ENCODE results near the gene PURA.

- TF ChIP-seq POLR2A (IDR thresholded peaks at IDR 0.05; ENCODE audit: low read depth, low read length) (no peak), CTCF (conservative IDR thresholded peaks at IDR 0.05; ENCODE audit: low read depth, low read length) (no peak)
These were observed 20.5 kb downstream of the PURA start for GRCh38 chr5:140134277-140134935.
